Cardiac atrium fibroblast (primary cell): Measurements from ENCODE around the gene CPNE6. TPM values are rescaled to one million over a fixed set of nuclear protein-coding genes. Genes with fewer than 3 reads are reported as not detected.

ENCODE experiments used
- total RNA-seq: library from RNA; depleted of rRNA; stranded (reverse); fragments of >200 nt; gene quantifications from 2 replicates; pipeline ENCODE4 v1.2.3, GENCODE V29; 2015

CPNE6 gene
- not detected in 2 replicates for total RNA-seq

GRCh38 chr14:24071144-24071697 is at the start of gene CPNE6:
Gene CPNE6 (plus strand): TSS chr14:24071562. CDS start chr14:24072937, 1,375 bp downstream.

DNA sequence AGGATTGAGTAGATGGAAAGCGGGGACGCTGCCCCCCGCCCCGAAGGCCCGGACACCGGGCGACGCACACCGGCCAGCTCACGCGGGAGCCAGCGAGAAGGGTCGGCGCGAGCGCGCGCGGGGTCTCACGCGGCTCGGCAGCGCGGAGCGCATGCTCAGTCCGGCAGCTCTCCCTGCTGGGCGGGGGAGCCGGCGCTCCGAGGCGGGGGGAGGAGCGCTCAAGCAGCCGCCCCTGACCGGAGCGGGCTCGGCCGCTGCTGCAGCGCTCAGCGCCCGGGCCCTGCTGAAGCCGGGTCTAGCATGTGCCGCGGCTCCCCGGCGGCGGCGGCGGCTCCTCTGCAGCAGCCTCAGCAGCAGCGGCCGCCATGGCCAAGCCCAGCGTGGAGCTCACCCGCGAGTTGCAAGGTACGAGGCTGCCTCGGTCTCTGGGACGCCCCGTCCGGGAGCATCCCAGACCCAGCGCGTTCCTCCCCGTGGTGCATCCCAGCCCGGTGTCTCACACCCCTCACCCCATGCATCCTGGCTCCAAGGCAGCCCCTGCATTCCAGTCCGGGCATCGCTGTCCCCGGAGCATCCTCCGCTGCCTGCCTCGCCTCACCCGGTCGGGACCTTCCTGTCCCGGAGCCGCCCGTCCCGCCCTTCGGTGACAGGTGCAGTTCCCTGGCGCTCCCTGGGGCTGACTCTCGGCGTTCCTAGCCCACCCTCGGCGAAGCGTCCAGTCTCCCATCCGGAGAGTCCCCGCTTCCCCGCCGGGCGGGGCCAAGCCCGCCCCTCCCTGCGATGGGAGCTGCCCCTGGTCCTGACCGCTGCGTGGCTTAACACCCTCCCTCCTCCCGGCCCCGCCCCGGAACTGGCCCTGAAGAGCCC is 19.3 kb upstream of the CPNE6 start, which contains the start of gene CARMIL3:
Gene CARMIL3 (plus strand): TSS at position 221 of the 867 bp plus-strand sequence. CDS start 145 bp downstream, at position 366.

DNA sequence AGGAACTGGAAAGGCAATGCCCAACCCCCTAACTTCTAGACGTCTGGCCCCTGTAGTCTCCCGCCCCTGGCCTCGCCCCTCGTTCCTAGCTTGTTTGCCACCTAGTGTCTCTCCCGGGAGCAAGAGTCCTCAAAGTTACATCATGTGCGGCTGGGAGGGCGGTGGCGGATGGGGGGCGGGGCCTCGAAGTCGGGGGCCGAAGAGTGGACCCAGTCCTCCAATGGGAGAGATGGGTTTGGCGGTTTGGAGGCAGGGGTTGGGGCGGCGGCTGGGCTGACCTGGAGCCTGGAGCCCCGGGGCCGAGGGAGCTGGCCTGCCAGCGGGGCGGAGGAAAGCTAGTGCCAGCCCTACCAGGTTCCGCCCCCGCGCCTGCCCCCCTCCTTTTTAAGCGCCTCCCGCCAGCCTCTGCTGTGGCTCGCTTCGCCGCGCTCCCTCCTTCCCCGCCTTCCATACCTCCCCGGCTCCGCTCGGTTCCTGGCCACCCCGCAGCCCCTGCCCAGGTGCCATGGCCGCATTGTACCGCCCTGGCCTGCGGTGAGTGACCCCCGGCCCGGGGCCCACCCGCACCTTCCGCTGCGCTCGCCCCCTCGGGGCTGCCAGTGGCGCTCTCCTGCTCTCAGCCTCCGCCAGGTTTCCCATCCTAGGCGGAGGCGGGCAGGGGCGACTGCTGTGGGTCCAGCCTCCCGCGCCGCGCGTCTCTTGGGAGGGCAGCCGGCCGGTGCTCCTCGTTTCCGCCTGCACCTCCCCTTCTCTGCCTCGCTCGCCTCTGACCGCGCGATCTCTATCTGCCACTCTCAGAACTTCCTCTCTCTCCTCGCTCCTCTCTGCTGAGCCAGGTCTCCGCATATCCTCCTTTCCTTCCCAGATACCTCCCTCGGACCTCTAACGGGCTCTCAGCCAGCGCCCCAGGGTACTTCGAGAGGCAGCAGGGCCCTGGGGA is 22.8 kb downstream of the CPNE6 start, which contains the start of gene PCK2:
Gene PCK2 (plus strand): TSS at position 411 of the 940 bp plus-strand sequence. CDS start 95 bp downstream, at position 506.

GRCh38 chr14:24114532-24115421 is 43.4 kb downstream of the CPNE6 start, which contains the start of the genes DCAF11 and NRL:
Gene DCAF11 (plus strand): TSS chr14:24114777. CDS start chr14:24115595, 818 bp downstream.
Gene NRL (minus strand): TSS chr14:24114949. CDS start chr14:24082848, 32,101 bp downstream.

Other genes with a start within 250 kb of the CPNE6 start
- gene DHRS4, start 117.8 kb upstream of the CPNE6 start, total RNA-seq: 31.2 and 36.6 TPM in 2 replicates
- gene DHRS4L2, start 82.6 kb upstream of the CPNE6 start, total RNA-seq: 9.0 and 16.8 TPM in 2 replicates
- 0.16 TPM in 1 of 2 replicates, not detected in the other for gene CARMIL3, start 19.6 kb upstream of the CPNE6 start, total RNA-seq
- 32.7 and 43.4 TPM in 2 replicates for gene PCK2, start 22.7 kb downstream of the CPNE6 start, total RNA-seq
- 27.5 and 28.7 TPM in 2 replicates for gene DCAF11, start 43.2 kb downstream of the CPNE6 start, total RNA-seq
- 0.32 TPM in 1 of 2 replicates, not detected in the other for gene NRL, start 43.4 kb downstream of the CPNE6 start, total RNA-seq
- gene FITM1, start 59.1 kb downstream of the CPNE6 start, total RNA-seq: 0.32 TPM in 1 of 2 replicates, not detected in the other
- gene PSME1, start 64.6 kb downstream of the CPNE6 start, total RNA-seq: 151 and 174 TPM in 2 replicates
- 14.4 and 27.4 TPM in 2 replicates for gene EMC9, start 70.0 kb downstream of the CPNE6 start, total RNA-seq
- 44.6 and 52.2 TPM in 2 replicates for gene PSME2, start 75.0 kb downstream of the CPNE6 start, total RNA-seq
- gene RNF31, start 75.9 kb downstream of the CPNE6 start, total RNA-seq: 24.2 and 25.6 TPM in 2 replicates
- 34.2 and 65.2 TPM in 2 replicates for gene IRF9, start 89.7 kb downstream of the CPNE6 start, total RNA-seq
- gene REC8, start 100.5 kb downstream of the CPNE6 start, total RNA-seq: 2.9 TPM in 1 of 2 replicates, not detected in the other
- gene IPO4, start 117.3 kb downstream of the CPNE6 start, total RNA-seq: 24.2 and 39.0 TPM in 2 replicates
- gene TM9SF1, start 123.9 kb downstream of the CPNE6 start, total RNA-seq: 71.5 and 84.7 TPM in 2 replicates
- gene TSSK4, start 134.1 kb downstream of the CPNE6 start, total RNA-seq: not detected in 2 replicates
- gene CHMP4A, start 141.9 kb downstream of the CPNE6 start, total RNA-seq: 34.7 TPM in 2 replicates
- gene MDP1, start 144.5 kb downstream of the CPNE6 start, total RNA-seq: 6.7 and 9.2 TPM in 2 replicates
- gene NEDD8, start 160.8 kb downstream of the CPNE6 start, total RNA-seq: 140 and 176 TPM in 2 replicates
- 41.7 and 96.7 TPM in 2 replicates for gene GMPR2, start 161.4 kb downstream of the CPNE6 start, total RNA-seq
- gene TINF2, start 171.1 kb downstream of the CPNE6 start, total RNA-seq: 42.1 and 42.6 TPM in 2 replicates
- gene TGM1, start 191.6 kb downstream of the CPNE6 start, total RNA-seq: 0.16 and 0.72 TPM in 2 replicates
- 25.9 and 39.9 TPM in 2 replicates for gene RABGGTA, start 200.0 kb downstream of the CPNE6 start, total RNA-seq
- gene DHRS1, start 228.2 kb downstream of the CPNE6 start, total RNA-seq: 11.3 and 19.0 TPM in 2 replicates
- 12.6 and 13.9 TPM in 2 replicates for gene NOP9, start 228.3 kb downstream of the CPNE6 start, total RNA-seq
- gene CIDEB, start 236.4 kb downstream of the CPNE6 start, total RNA-seq: 0.18 and 2.8 TPM in 2 replicates
- gene LTB4R2, start 238.6 kb downstream of the CPNE6 start, total RNA-seq: 1.4 and 2.1 TPM in 2 replicates
- gene LTB4R, start 239.9 kb downstream of the CPNE6 start, total RNA-seq: 3.6 and 6.3 TPM in 2 replicates